ENCODE results near the gene PIP5K1B. TPM values are rescaled to one million over a fixed set of nuclear protein-coding genes. Genes with fewer than 3 reads are reported as not detected.

Gene PIP5K1B
- total RNA-seq, 1 experiment from 2014 or later = 0.20 TPM

- DNase-seq (ENCODE audit: low read depth, low spot score) = no peak
- ATAC-seq = no peak
- no TSS peak for BruUV-seq (replicated peaks)
Measured at GRCh38 chr9:68964102-68964541, 259.1 kb downstream of the PIP5K1B start.

GRCh38 chr9:68964765-68965164 is 259.7 kb downstream of the PIP5K1B start:
- H3K9me2 ChIP-seq (ENCODE audit: insufficient read depth) = no peaks in the 10 kb centered on the region
- no peak overlapping the region for H3K4me3 ChIP-seq (replicated peaks in 1 of 2; ENCODE audit: low read depth in 1 of 2, low read length in 2 of 2)
- H3K79me2 ChIP-seq (ENCODE audit: insufficient read depth, low read length) = no peaks in the 10 kb centered on the region
- ChIA-PET CTCF (no interaction called here), POLR2A (no interaction called here), RAD21 (ENCODE audit: low non-redundant PET in 1 of 2, low total read pairs in 2 of 2, uncharacterized antibody in 2 of 2, unreplicated experiment in 2 of 2) (no interaction called here)
- no peaks in the 10 kb centered on the region for H3K36me3 ChIP-seq (ENCODE audit: control insufficient read depth in 1 of 2, insufficient read depth in 2 of 2, low read length in 2 of 2)
- peaks cover 26% of the 10 kb centered on the region for H3K27me3 ChIP-seq (ENCODE audit: insufficient read depth, low read length)
- no peaks in the 10 kb centered on the region for H3K4me1 ChIP-seq (ENCODE audit: control insufficient read depth in 1 of 2, insufficient read depth in 2 of 2, low read length in 2 of 2)
- no TSS peak for BruUV-seq (replicated peaks)
- H3K9me3 ChIP-seq (ENCODE audit: control insufficient read depth in 1 of 2, insufficient read depth in 1 of 2, low read depth in 1 of 2, low read length in 2 of 2) = no peaks in the 10 kb centered on the region
- H3K9ac ChIP-seq (ENCODE audit: low read length) = no peak overlapping the region
- DNase-seq (ENCODE audit: low read depth, low spot score) = no peak
- H3K27ac ChIP-seq (ENCODE audit: low read depth, low read length) = no peak overlapping the region
- H4K20me1 ChIP-seq (ENCODE audit: insufficient read depth) = no peaks in the 10 kb centered on the region
- no peak for ATAC-seq
- no peak overlapping the region for H3K4me2 ChIP-seq (ENCODE audit: low read length)
- TF ChIP-seq JUND (IDR thresholded peaks at IDR 0.05) = no peak
- TF ChIP-seq ZNF274 (IDR thresholded peaks at IDR 0.05; ENCODE audit: low read depth, low read length) = no peak
- TF ChIP-seq SIN3A (IDR thresholded peaks at IDR 0.05; ENCODE audit: low read depth) = no peak
- intact Hi-C loops (cut with micrococcal nuclease) = no loop called here
- no peak overlapping the region for H2AFZ ChIP-seq (ENCODE audit: low read depth, low read length, poor library complexity, severe bottlenecking)

More at GRCh38 chr9:68964102-68964541, 259.1 kb downstream of the PIP5K1B start:
- intact Hi-C loops (cut with micrococcal nuclease) = no loop called here
- ChIA-PET RAD21 (ENCODE audit: low non-redundant PET in 1 of 2, low total read pairs in 2 of 2, uncharacterized antibody in 2 of 2, unreplicated experiment in 2 of 2) (no interaction called here), CTCF (no interaction called here), POLR2A (no interaction called here)
- no peak overlapping the region for H3K27ac ChIP-seq (ENCODE audit: low read depth, low read length)
- H3K36me3 ChIP-seq (ENCODE audit: control insufficient read depth in 1 of 2, insufficient read depth in 2 of 2, low read length in 2 of 2) = no peaks in the 10 kb centered on the region
- H3K79me2 ChIP-seq (ENCODE audit: insufficient read depth, low read length) = no peaks in the 10 kb centered on the region
- H3K27me3 ChIP-seq (ENCODE audit: insufficient read depth, low read length) = peaks cover 26% of the 10 kb centered on the region
- no peak overlapping the region for H2AFZ ChIP-seq (ENCODE audit: low read depth, low read length, poor library complexity, severe bottlenecking)
- TF ChIP-seq ZBTB33 (IDR thresholded peaks at IDR 0.05; ENCODE audit: extremely low read depth, insufficient replicate concordance, low read length) = no peak
- no peak for TF ChIP-seq MAX (IDR thresholded peaks at IDR 0.05)
- TF ChIP-seq EGR1 (IDR thresholded peaks at IDR 0.05; ENCODE audit: low read depth) = no peak
- TF ChIP-seq FOSL1 (IDR thresholded peaks at IDR 0.05; ENCODE audit: low read depth) = no peak
- TF ChIP-seq CEBPB (IDR thresholded peaks at IDR 0.05; ENCODE audit: low read depth) = no peak
- no peak for TF ChIP-seq TCF7L2 (IDR thresholded peaks at IDR 0.05; ENCODE audit: borderline replicate concordance, extremely low read depth, insufficient read depth, insufficient read length)
- no peaks in the 10 kb centered on the region for H3K4me1 ChIP-seq (ENCODE audit: control insufficient read depth in 1 of 2, insufficient read depth in 2 of 2, low read length in 2 of 2)
- no peaks in the 10 kb centered on the region for H4K20me1 ChIP-seq (ENCODE audit: insufficient read depth)
- no peaks in the 10 kb centered on the region for H3K9me3 ChIP-seq (ENCODE audit: control insufficient read depth in 1 of 2, insufficient read depth in 1 of 2, low read depth in 1 of 2, low read length in 2 of 2)
- no peak overlapping the region for H3K4me3 ChIP-seq (replicated peaks in 1 of 2; ENCODE audit: low read depth in 1 of 2, low read length in 2 of 2)
- H3K4me2 ChIP-seq (ENCODE audit: low read length) = no peak overlapping the region
- H3K9me2 ChIP-seq (ENCODE audit: insufficient read depth) = no peaks in the 10 kb centered on the region
- H3K9ac ChIP-seq (ENCODE audit: low read length) = no peak overlapping the region

Data from HCT116 (cell line).